IPS-20b (cell line): ENCODE data around the gene MAN1A1.

Experiments
- H3K27ac ChIP-seq: one replicate; pipeline ENCODE4 v1.5.1; 2013; ENCODE audit warnings: low read length
- H3K27me3 ChIP-seq: 2 replicates; pipeline ENCODE4 v1.6.1; 2013; ENCODE audit warnings: mild to moderate bottlenecking, low read length, inconsistent platforms; ENCODE audit not compliant: insufficient read depth
- H3K36me3 ChIP-seq: 2 replicates; pipeline ENCODE4 v1.6.1; 2013; ENCODE audit warnings: low read depth, mild to moderate bottlenecking, inconsistent platforms, low read length, moderate library complexity; ENCODE audit not compliant: insufficient read depth
- H3K4me1 ChIP-seq: 2 replicates; pipeline ENCODE4 v1.6.1; 2013; ENCODE audit warnings: mild to moderate bottlenecking, control low read depth, inconsistent platforms, low read length, moderate library complexity; ENCODE audit not compliant: insufficient read depth
- H3K4me3 ChIP-seq: 2 replicates; pipeline ENCODE4 v1.5.1; 2013; ENCODE audit warnings: mild to moderate bottlenecking, low read length, inconsistent platforms
- H3K9ac ChIP-seq: 2 replicates; pipeline ENCODE4 v1.6.1; 2013; ENCODE audit warnings: low read depth, mild to moderate bottlenecking, inconsistent platforms, low read length, moderate library complexity
- H3K9me3 ChIP-seq: 2 replicates; pipeline ENCODE4 v1.6.1; 2013; ENCODE audit warnings: mild to moderate bottlenecking, low read depth, low read length, inconsistent platforms; ENCODE audit not compliant: insufficient read depth

MAN1A1 gene

GRCh38 chr6:119331663-119332286 lies 17.8 kb downstream of the MAN1A1 start:
- Histone ChIP-seq H3K36me3 (no peaks in the 10 kb centered on the region), H3K4me3 (no peak overlapping the region), H3K9me3 (no peaks in the 10 kb centered on the region), H3K9ac (no peak overlapping the region), H3K27me3 (no peaks in the 10 kb centered on the region), H3K27ac (no peak overlapping the region), H3K4me1 (peaks cover 5% of the 10 kb centered on the region; the same call in 1 of the 2 replicates)

GRCh38 chr6:119330520-119331113 lies 18.9 kb downstream of the MAN1A1 start:
- Histone ChIP-seq H3K9me3 (no peaks in the 10 kb centered on the region), H3K4me3 (no peak overlapping the region), H3K27me3 (no peaks in the 10 kb centered on the region), H3K4me1 (peaks cover 5% of the 10 kb centered on the region; the same call in 1 of the 2 replicates), H3K9ac (no peak overlapping the region), H3K36me3 (no peaks in the 10 kb centered on the region), H3K27ac (no peak overlapping the region)

- Histone ChIP-seq H3K27ac (no peak overlapping the region), H3K9me3 (no peaks in the 10 kb centered on the region), H3K9ac (no peak overlapping the region)
Measured at GRCh38 chr6:119329794-119330180, 19.8 kb downstream of the MAN1A1 start.

GRCh38 chr6:119328892-119329793 lies 20.4 kb downstream of the MAN1A1 start:
- Histone ChIP-seq H3K36me3 (no peaks in the 10 kb centered on the region), H3K4me1 (peaks cover 5% of the 10 kb centered on the region; the same call in 1 of the 2 replicates), H3K27ac (no peak overlapping the region), H3K4me3 (no peak overlapping the region), H3K9ac (no peak overlapping the region), H3K27me3 (no peaks in the 10 kb centered on the region), H3K9me3 (no peaks in the 10 kb centered on the region)

More at GRCh38 chr6:119329794-119330180, 19.8 kb downstream of the MAN1A1 start:
- no peak overlapping the region for H3K4me3 ChIP-seq
- no peaks in the 10 kb centered on the region for H3K36me3 ChIP-seq
- peaks cover 5% of the 10 kb centered on the region; the same call in 1 of the 2 replicates for H3K4me1 ChIP-seq
- H3K27me3 ChIP-seq, result no peaks in the 10 kb centered on the region

- no peaks in the 10 kb centered on the region for H3K36me3 ChIP-seq
- H3K27ac ChIP-seq, result no peak overlapping the region
- H3K4me1 ChIP-seq, result peaks cover 5% of the 10 kb centered on the region; the same call in 1 of the 2 replicates
- H3K27me3 ChIP-seq, result no peaks in the 10 kb centered on the region
- H3K4me3 ChIP-seq, result no peak overlapping the region
- H3K9ac ChIP-seq, result no peak overlapping the region
- no peaks in the 10 kb centered on the region for H3K9me3 ChIP-seq
Measured at GRCh38 chr6:119328254-119328653, 21.3 kb downstream of the MAN1A1 start.

GRCh38 chr6:119327810-119328209 lies 21.8 kb downstream of the MAN1A1 start:
- Histone ChIP-seq H3K9ac (no peak overlapping the region), H3K36me3 (no peaks in the 10 kb centered on the region), H3K9me3 (no peaks in the 10 kb centered on the region), H3K27ac (no peak overlapping the region), H3K4me3 (no peak overlapping the region), H3K4me1 (peaks cover 5% of the 10 kb centered on the region; the same call in 1 of the 2 replicates), H3K27me3 (no peaks in the 10 kb centered on the region)

GRCh38 chr6:119326291-119327005 lies 23.1 kb downstream of the MAN1A1 start:
- no peaks in the 10 kb centered on the region for H3K36me3 ChIP-seq
- H3K9ac ChIP-seq, result no peak overlapping the region
- no peaks in the 10 kb centered on the region for H3K27me3 ChIP-seq
- no peak overlapping the region for H3K4me3 ChIP-seq
- H3K27ac ChIP-seq, result no peak overlapping the region
- no peaks in the 10 kb centered on the region for H3K9me3 ChIP-seq
- no peaks in the 10 kb centered on the region for H3K4me1 ChIP-seq

- Histone ChIP-seq H3K4me1 (no peaks in the 10 kb centered on the region), H3K27me3 (no peaks in the 10 kb centered on the region), H3K4me3 (no peak overlapping the region), H3K27ac (no peak overlapping the region), H3K9me3 (no peaks in the 10 kb centered on the region), H3K36me3 (no peaks in the 10 kb centered on the region), H3K9ac (no peak overlapping the region)
Measured at GRCh38 chr6:119325559-119326265, 23.8 kb downstream of the MAN1A1 start.

GRCh38 chr6:119324718-119325117 lies 24.8 kb downstream of the MAN1A1 start:
- Histone ChIP-seq H3K9me3 (no peaks in the 10 kb centered on the region), H3K36me3 (no peaks in the 10 kb centered on the region), H3K27me3 (no peaks in the 10 kb centered on the region), H3K4me3 (no peak overlapping the region), H3K9ac (no peak overlapping the region), H3K4me1 (no peaks in the 10 kb centered on the region), H3K27ac (no peak overlapping the region)

- H3K36me3 ChIP-seq, result no peaks in the 10 kb centered on the region
- H3K9ac ChIP-seq, result no peak overlapping the region
- H3K9me3 ChIP-seq, result no peaks in the 10 kb centered on the region
- H3K27ac ChIP-seq, result no peak overlapping the region
- no peak overlapping the region for H3K4me3 ChIP-seq
- H3K4me1 ChIP-seq, result no peaks in the 10 kb centered on the region
- no peaks in the 10 kb centered on the region for H3K27me3 ChIP-seq
Measured at GRCh38 chr6:119323931-119324330, 25.6 kb downstream of the MAN1A1 start.

- Histone ChIP-seq H3K9me3 (no peaks in the 10 kb centered on the region), H3K27ac (no peak overlapping the region), H3K27me3 (no peaks in the 10 kb centered on the region), H3K4me1 (no peaks in the 10 kb centered on the region), H3K36me3 (no peaks in the 10 kb centered on the region), H3K9ac (no peak overlapping the region), H3K4me3 (no peak overlapping the region)
Measured at GRCh38 chr6:119323478-119323877, 26.1 kb downstream of the MAN1A1 start.
